Osteoblast (primary cell): Measurements from ENCODE around the gene RTL9. TPM values are rescaled to one million over a fixed set of nuclear protein-coding genes. Genes with fewer than 3 reads are reported as not detected.

Experiments used
- DNase-seq: peaks from one replicate; pipeline ENCODE4 v3.0.0; 2011; ENCODE audit warnings: low spot score, mixed read lengths; ENCODE audit not compliant: insufficient read length; ENCODE audit errors: missing footprints
- H2AFZ ChIP-seq: 2 replicates; pipeline ENCODE4 v1.6.0; 2011; ENCODE audit warnings: mild to moderate bottlenecking, low read length
- H3K27ac ChIP-seq: 2 replicates; pipeline ENCODE4 v1.5.1; 2011; ENCODE audit warnings: mild to moderate bottlenecking, low read depth, low read length, moderate library complexity
- H3K27me3 ChIP-seq: 2 replicates; pipeline ENCODE4 v1.6.0; 2012; ENCODE audit warnings: mild to moderate bottlenecking, control low read depth, inconsistent platforms, low read length, moderate library complexity; ENCODE audit not compliant: insufficient read depth
- H3K36me3 ChIP-seq: 2 replicates; pipeline ENCODE4 v1.5.1; 2011; ENCODE audit warnings: mild to moderate bottlenecking, low read length, control low read depth, moderate library complexity; ENCODE audit not compliant: insufficient read depth
- H3K4me1 ChIP-seq: 2 replicates; pipeline ENCODE4 v1.5.1; 2011; ENCODE audit warnings: mild to moderate bottlenecking, low read length, control low read depth, moderate library complexity; ENCODE audit not compliant: insufficient read depth
- H3K4me2 ChIP-seq: 2 replicates; pipeline ENCODE4 v1.6.0; 2011; ENCODE audit warnings: mild to moderate bottlenecking, low read length; ENCODE audit not compliant: insufficient read depth
- H3K4me3 ChIP-seq: fragments of 200-600 bp; sonication (generic); 3 replicates; pipeline ENCODE4 v1.5.1; 2012; ENCODE audit warnings: mild to moderate bottlenecking, low read length, inconsistent platforms; ENCODE audit not compliant: insufficient read depth
- H3K79me2 ChIP-seq: 2 replicates; pipeline ENCODE4 v1.6.0; 2012; ENCODE audit warnings: mild to moderate bottlenecking, low read length, control low read depth, inconsistent platforms; ENCODE audit not compliant: insufficient read depth
- H3K9me3 ChIP-seq: 2 replicates; pipeline ENCODE4 v1.5.1; 2011; ENCODE audit warnings: low read depth, low read length, control low read depth
- H4K20me1 ChIP-seq: 2 replicates; pipeline ENCODE4 v1.6.0; 2012; ENCODE audit warnings: mild to moderate bottlenecking, low read length, control low read depth; ENCODE audit not compliant: insufficient read depth
- total RNA-seq: library from RNA; depleted of rRNA; stranded (reverse); fragments of >200 nt; gene quantifications from 2 replicates; pipeline ENCODE4 v1.2.3, GENCODE V29; 2012
- TF ChIP-seq, protein P1 (sequence below): IDR thresholded peaks from 2 replicates; pipeline ENCODE4 v1.5.1; 2011; ENCODE audit warnings: mild to moderate bottlenecking, low read depth, low read length, moderate library complexity; ENCODE audit errors: extremely low read depth

Gene RTL9
- total RNA-seq, 1 donor: 0.72 TPM

- Histone ChIP-seq H3K4me1 (no peaks in the 10 kb centered on the region), H3K4me2 (no peak overlapping the region), H3K27me3 (peaks cover 6% of the 10 kb centered on the region), H3K36me3 (no peaks in the 10 kb centered on the region), H4K20me1 (no peaks in the 10 kb centered on the region), H3K27ac (no peak overlapping the region), H3K4me3 (no peak overlapping the region), H2AFZ (no peak overlapping the region), H3K79me2 (no peaks in the 10 kb centered on the region), H3K9me3 (no peaks in the 10 kb centered on the region)
- TF ChIP-seq, protein P1, sequence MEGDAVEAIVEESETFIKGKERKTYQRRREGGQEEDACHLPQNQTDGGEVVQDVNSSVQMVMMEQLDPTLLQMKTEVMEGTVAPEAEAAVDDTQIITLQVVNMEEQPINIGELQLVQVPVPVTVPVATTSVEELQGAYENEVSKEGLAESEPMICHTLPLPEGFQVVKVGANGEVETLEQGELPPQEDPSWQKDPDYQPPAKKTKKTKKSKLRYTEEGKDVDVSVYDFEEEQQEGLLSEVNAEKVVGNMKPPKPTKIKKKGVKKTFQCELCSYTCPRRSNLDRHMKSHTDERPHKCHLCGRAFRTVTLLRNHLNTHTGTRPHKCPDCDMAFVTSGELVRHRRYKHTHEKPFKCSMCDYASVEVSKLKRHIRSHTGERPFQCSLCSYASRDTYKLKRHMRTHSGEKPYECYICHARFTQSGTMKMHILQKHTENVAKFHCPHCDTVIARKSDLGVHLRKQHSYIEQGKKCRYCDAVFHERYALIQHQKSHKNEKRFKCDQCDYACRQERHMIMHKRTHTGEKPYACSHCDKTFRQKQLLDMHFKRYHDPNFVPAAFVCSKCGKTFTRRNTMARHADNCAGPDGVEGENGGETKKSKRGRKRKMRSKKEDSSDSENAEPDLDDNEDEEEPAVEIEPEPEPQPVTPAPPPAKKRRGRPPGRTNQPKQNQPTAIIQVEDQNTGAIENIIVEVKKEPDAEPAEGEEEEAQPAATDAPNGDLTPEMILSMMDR: no peak
- DNase-seq: no peak
Measured at GRCh38 chrX:110346681-110347080, 12.0 kb upstream of the RTL9 start.

- Histone ChIP-seq H3K4me1 (no peaks in the 10 kb centered on the region), H3K9me3 (no peaks in the 10 kb centered on the region), H3K27me3 (peaks cover 8% of the 10 kb centered on the region), H3K4me3 (no peak overlapping the region), H4K20me1 (no peaks in the 10 kb centered on the region), H3K27ac (no peak overlapping the region), H3K4me2 (no peak overlapping the region), H2AFZ (no peak overlapping the region), H3K36me3 (no peaks in the 10 kb centered on the region), H3K79me2 (no peaks in the 10 kb centered on the region)
- no peak for DNase-seq
- TF ChIP-seq, protein P1: no peak
Measured at GRCh38 chrX:110359273-110359672, 625 bp downstream of the RTL9 start.

GRCh38 chrX:110363244-110363643, 4.6 kb downstream of the RTL9 start:
- Histone ChIP-seq H3K36me3 (no peaks in the 10 kb centered on the region), H3K79me2 (no peaks in the 10 kb centered on the region), H3K4me2 (no peak overlapping the region), H3K4me1 (no peaks in the 10 kb centered on the region), H2AFZ (no peak overlapping the region), H4K20me1 (no peaks in the 10 kb centered on the region), H3K9me3 (no peaks in the 10 kb centered on the region), H3K27ac (no peak overlapping the region), H3K4me3 (no peak overlapping the region), H3K27me3 (peaks cover 5% of the 10 kb centered on the region)
- no peak for DNase-seq
- TF ChIP-seq, protein P1: no peak

DNA sequence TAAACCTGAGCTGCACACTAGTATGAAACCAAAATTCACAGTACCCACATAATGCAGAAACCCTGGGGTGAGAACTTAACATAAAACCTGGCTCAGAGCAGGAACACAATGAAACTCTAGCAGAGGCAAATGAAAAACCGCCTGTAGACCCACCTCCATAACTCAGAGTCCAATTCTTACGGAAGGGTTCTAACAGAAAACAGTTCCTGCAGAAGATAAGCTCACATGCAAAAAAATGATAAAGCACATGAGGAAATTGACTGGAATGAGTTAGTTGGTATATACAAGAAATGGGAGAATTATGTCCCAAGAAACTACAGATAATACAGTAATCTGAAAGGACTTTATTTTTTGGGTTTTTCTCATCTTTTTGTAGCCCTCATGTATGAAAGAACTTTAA, 14.7 kb downstream of the RTL9 start:
- Histone ChIP-seq H3K4me1 (no peaks in the 10 kb centered on the region), H3K27ac (no peak overlapping the region), H3K4me2 (no peak overlapping the region), H2AFZ (no peak overlapping the region), H3K27me3 (peaks cover 14% of the 10 kb centered on the region), H3K9me3 (no peaks in the 10 kb centered on the region), H3K4me3 (no peak overlapping the region), H4K20me1 (no peaks in the 10 kb centered on the region), H3K79me2 (no peaks in the 10 kb centered on the region), H3K36me3 (no peaks in the 10 kb centered on the region)
- TF ChIP-seq, protein P1: no peak
- DNase-seq: no peak
